HG02885 (cell line): Measurements from ENCODE around the gene USHBP1.
A peak's percentile ranks its signal among the peaks of the same experiment; 100 is the strongest.
"Not testable (repeated sequence)": the region's sequence is repeated elsewhere in the genome, so short reads cannot be mapped to it uniquely, and the experiment has no call there.

Experiments
- ATAC-seq: cut with Tn5 transposase; IDR thresholded peaks from one replicate; pipeline ENCODE4 v1.9.1; 2021; ENCODE audit warnings: mild to moderate bottlenecking; ENCODE audit not compliant: unreplicated experiment, poor library complexity

The USHBP1 gene

DNA sequence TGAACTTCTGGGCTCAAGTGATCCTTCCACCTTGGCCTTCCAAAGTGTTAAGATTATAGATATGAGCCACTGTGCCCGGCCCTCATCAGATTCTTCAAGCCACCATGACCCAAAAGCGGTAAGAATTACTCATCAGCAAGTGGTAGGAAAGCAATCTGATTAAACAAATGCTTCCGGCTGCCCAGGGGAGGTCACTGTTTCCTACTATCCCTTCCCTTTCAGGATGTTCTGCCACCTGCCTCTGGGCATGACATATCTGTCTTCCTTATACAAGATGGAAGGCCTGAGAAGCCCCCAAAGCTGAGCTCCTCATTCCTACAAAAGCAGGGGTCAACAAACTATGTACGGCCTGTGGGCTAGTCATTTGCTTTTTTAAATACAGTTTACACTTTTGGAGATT, 31.7 kb upstream of the USHBP1 start:
- ATAC-seq: no peak

GRCh38 chr19:17295551-17295950, 31.0 kb upstream of the USHBP1 start:
- ATAC-seq: not testable (repeated sequence)

DNA sequence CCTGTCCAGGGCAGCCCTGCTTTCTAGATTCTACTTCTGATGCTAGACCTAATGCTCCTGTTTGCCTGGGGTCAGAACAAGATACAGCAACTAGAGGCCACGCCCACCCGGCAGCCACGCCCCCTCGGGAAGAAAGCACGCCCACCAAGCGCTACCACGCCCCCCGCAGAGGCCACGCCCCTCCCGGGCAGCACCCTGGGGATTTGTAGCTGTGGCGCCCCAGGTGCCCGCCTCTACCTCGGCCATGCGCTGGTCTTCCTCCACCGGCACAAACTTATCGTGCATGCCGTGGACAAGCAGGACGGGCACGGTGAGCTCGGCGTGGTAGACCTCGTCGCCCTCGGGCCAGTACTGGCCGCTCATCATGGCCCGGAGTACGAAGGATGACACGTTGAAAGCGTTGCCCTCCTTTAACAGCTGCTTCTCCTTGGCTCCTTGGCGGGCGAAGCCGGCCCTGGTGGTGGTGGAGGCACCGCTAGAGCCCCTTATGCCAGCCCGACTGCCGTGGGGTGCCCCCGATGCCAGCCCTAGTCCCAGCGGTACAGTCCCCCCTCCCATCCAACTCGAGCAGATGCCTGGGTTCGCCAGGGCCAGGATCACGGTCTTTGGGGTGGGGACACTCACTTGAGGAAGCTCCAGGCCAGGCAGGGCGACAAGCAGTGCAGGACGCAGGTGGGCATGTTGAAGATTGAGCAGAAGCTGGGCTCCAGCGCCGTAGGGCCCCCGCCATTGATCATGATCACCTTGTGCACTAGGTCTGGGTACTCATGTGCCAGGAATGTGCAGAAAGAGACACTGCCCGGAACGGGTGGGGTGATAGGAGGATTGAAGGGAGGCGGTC, 29.7 kb upstream of the USHBP1 start:
- ATAC-seq: no peak

GRCh38 chr19:17293605-17294004, 29.1 kb upstream of the USHBP1 start:
- no peak for ATAC-seq

DNA sequence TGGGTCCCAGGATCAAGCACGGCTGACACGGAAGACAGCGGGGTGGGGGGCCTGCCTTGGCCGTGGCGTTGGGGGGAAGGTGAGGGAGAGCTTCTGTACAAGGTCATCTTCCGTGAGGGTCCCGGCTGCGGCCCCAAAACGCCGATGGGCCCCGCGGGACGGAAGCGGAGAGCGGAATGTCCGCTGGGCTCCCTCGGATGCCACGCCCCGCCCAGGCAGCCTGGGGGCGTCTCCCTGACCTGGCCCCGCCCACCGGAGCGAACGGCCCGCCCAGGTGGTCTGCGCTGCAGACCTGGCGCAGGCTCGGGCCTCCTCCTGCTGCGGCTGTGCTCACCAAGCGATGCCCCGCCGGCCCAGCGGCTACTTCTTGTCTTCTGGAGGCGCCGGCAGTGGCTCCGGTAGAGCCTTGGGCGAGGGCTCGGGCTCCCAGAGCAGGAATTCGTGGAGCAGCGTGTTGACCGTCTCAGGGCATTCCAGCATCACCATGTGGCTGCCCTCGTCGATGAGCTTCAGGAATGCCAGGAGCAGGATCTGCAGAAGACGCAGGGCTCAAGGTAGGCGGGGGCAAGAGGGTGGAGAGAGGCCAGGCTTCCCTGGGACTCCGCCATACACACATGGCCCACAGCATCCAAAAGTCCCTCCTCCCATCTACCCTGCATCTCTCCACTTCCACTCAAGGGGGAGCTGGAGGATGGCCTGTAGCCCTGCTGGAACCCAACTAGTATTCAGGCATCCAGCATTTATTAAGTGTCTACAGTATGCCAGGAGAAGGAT, 27.9 kb upstream of the USHBP1 start:
- ATAC-seq: peak; percentile 77

DNA sequence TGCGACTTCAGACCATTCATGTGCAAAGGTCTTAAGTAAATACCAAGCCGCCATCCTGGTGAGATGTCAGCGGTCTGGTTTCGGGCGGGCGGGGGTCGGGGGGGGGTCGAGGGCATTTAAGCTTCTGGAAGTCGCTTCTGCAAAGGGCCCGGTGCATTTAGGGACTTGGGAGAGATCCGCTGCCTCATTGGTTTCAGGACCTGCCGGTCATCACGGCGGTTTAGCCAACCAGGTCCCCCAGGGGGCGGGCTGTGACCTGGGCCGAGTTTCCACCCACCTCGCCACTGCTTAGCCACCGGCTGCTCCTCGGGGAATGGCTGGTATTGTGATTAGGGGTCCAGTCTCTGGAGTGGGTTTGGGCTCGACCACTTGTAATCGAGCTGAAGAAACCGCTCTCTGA, 24.9 kb upstream of the USHBP1 start:
- no peak for ATAC-seq

DNA sequence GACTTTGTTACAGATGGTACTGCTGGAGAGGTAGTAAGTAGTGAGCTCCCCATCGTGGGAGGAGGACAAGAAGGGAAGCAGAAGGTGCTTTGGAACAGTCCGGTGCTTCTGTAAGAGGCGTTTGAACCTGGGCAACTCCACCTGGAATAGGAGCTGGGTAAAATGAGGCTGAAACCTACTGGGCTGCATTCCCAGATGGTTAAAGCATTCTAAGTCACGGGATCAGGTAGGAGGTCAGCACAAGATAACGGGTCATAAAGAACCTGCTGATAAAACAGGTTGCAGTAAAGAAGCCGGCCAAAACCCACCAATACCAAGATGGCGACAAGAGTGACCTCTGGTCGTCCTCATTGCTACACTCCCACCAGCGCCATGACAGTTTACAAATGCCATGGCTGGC, 22.2 kb upstream of the USHBP1 start:
- ATAC-seq: no peak

DNA sequence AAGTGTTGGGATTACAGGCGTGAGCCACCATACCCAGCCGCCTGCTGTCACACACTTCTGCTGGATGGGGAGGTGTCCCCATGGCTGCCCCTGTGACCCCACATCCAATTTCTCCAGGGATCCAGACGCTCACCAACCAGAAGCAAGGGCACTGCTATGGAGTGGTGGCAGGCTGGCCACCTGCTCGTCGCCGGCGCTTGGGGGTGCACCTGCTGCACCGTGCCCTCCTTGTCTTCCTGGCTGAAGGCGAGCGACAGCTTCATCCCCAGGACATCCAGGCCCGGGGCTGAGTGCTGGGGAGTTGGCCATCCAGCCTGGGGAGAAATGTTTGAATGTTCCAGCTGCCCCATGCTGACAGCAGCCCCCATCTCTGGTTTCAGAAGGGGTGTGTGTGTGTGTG, 21.7 kb upstream of the USHBP1 start:
- no peak for ATAC-seq

DNA sequence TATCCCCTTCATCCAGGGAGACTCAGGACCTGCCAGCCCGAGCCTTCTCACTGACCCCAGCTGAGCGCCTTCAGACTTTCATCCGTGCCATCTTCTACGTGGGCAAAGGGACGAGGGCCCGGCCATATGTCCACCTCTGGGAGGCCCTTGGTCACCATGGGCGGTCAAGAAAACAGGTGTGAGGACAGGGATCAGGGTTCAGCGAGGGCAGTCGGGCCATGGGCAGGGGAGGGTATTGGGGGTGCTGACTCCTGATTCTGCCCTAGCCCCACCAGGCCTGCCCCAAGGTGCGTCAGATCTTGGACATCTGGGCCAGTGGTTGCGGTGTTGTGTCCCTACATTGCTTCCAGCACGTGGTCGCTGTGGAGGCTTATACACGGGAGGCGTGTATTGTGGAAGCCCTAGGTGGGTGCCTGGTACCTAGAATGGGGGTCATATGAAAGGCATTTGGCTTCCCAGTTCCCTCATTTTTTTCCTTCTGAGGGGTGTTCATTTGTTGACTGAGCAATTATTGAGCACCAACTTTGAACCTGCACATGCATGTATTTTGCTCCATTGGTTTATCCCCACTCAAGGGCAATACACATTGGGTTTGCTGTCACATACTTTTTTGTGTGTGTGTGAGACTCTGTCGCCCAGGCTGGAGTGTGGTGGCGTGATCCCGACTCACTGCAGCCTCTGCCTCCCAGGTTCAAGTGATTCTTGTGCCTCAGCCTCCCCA, 21.0 kb upstream of the USHBP1 start:
- ATAC-seq: no peak

- no peak for ATAC-seq
Observed at GRCh38 chr19:17283504-17283996, 19.0 kb upstream of the USHBP1 start.

DNA sequence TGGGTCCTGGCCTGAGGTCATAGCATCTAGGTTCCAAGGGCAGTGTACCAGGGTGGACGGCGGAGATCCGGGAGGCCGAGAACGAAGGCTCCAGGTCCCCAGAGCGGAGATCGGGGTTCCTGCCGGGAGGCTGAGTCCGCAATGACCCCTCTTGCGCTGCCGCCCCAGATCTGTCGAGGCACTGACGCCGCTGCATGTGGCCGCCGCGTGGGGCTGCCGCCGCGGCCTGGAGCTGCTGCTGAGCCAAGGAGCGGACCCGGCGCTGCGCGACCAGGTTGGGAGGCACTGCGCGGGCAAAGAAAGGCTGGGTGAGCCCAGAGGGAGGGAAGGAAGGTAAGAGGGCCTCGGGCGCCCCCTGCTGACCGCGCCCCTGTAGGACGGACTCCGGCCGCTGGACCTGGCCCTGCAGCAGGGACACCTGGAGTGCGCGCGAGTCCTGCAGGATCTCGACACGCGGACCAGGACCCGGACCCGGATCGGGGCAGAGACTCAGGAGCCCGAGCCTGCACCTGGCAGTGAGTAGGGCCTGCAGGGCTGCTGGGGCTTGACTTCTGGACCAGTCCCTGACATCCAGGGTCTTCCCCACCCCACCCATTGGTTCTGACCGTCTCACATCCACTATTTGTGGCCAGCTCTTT, 18.1 kb upstream of the USHBP1 start:
- ATAC-seq: peak; percentile 73

DNA sequence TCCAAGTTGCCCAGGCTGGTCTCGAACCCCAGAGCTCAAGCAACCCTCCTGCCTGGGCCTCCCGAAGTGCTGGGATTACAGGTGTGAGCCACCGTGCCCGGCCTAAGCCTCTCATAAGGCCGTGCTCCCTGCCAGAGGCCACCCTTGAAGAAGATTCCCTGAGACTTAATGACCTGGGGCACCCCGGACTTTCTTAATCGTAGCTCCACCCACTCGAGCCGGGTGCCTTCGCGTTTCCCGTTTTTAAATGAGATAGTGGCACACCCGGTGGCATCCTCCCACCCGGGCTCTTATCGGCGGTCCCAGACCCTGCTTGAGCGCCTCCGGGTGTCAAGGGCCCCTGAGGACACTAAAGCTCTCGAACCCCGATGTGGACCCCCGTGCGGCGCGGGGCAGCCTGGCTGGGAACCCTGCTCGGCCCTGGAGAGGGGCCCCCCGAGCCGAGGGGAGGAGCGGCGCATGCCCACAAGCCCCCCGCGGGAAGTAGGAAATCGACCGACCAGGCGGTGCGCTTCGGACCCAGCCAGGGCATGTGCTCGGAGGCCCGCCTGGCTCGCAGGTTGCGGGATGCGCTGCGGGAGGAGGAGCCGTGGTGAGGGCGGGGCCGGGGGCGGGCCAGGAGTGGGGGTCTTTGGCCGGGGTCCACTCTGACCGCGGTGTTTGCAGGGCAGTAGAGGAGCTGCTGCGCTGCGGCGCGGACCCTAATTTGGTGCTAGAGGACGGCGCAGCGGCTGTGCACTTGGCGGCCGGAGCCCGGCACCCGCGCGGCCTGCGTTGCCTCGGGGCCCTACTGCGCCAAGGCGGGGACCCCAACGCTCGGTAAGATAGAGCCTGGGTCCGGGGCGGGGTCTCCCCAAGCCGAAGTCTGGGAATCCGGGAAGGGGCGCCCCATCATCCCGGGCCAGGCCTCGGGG, 17.1 kb upstream of the USHBP1 start, which contains the start of gene ANKLE1:
Gene ANKLE1, plus strand, starts transcription at position 511 of the 914 bp plus-strand sequence. Its CDS starts 20 bp downstream, at position 531.
- no peak for ATAC-seq

- ATAC-seq: no peak
Observed at GRCh38 chr19:17279436-17279835, 14.9 kb upstream of the USHBP1 start.

DNA sequence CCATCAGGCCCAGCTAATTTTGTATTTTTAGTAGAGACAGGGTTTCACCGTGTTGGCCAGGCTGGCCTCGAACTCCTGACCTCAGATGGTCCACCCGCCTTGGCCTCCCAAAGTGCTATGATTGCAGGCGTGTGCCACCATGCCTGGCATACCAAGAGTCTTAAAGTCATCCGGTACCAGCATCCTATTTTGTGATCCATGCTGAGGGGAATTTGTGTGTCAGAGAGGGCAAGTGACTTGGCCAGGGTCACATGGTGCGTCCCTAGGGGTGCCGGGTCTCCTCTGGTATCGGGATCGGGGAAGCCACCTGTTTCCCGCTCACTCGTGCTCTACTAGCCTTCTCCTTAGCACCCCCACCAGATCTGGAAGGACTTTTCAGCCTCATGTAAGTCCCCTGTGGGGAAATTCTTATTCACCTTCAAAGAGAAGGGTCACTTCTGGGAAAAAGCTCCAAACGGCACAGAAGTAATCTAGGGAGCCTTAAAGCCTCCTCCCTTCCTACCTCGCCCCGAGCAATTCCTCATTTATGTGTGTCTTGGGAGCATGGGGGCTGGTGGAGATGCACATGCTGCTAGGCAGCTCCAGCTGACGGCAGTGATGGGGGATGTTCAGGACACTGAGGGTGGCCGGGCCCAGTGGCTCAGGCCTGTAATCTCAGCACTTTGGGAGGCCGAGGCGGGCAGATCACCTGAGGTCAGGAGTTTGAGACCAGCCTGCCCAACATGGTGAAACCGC, 11.1 kb upstream of the USHBP1 start:
- ATAC-seq: no peak

GRCh38 chr19:17274892-17275291, 10.3 kb upstream of the USHBP1 start:
- not testable (repeated sequence) for ATAC-seq

DNA sequence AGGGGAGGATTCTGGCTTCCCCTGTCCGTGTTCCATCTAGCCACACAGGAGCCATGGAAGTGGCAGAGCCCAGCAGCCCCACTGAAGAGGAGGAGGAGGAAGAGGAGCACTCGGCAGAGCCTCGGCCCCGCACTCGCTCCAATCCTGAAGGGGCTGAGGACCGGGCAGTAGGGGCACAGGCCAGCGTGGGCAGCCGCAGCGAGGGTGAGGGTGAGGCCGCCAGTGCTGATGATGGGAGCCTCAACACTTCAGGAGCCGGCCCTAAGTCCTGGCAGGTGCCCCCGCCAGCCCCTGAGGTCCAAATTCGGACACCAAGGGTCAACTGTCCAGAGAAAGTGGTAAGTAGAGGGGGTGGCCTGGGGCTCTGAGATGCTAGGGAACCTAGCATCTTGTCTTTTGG, 4.2 kb upstream of the USHBP1 start:
- ATAC-seq: no peak

GRCh38 chr19:17266975-17267788, 2.6 kb upstream of the USHBP1 start, which contains the start of gene BABAM1:
TSS of gene BABAM1 (plus strand) at chr19:17267443. CDS start at chr19:17268807, 1,364 bp downstream.
- ATAC-seq: peak; percentile 93

GRCh38 chr19:17266589-17266974, 2.0 kb upstream of the USHBP1 start:
- ATAC-seq: no peak
